Hepatocyte (in vitro differentiated cells): ENCODE results near the gene OR52H1. TPM values are rescaled to one million over a fixed set of nuclear protein-coding genes. Genes with fewer than 3 reads are reported as not detected.

ENCODE experiments used
- DNase-seq: peaks from one replicate; pipeline ENCODE4 v3.0.0-alpha.2; 2016; ENCODE audit warnings: low spot score
- H2AFZ ChIP-seq: fragments of 200-600 bp; sonication (generic); 2 replicates; pipeline ENCODE4 v1.6.0; 2016; ENCODE audit warnings: antibody characterized with exemption, mild to moderate bottlenecking
- H3K27ac ChIP-seq: fragments of 200-600 bp; sonication (generic); 2 replicates; pipeline ENCODE4 v1.5.1; 2016; ENCODE audit warnings: mild to moderate bottlenecking
- H3K27me3 ChIP-seq: fragments of 200-600 bp; sonication (generic); 2 replicates; pipeline ENCODE4 v1.6.1; 2016
- H3K36me3 ChIP-seq: fragments of 200-600 bp; sonication (generic); replicated peaks from 2 replicates; pipeline ENCODE4 v1.5.1; 2016; ENCODE audit warnings: low read depth; ENCODE audit not compliant: insufficient read depth
- H3K4me1 ChIP-seq: fragments of 200-600 bp; sonication (generic); 2 replicates; pipeline ENCODE4 v1.5.1; 2016; ENCODE audit warnings: mild to moderate bottlenecking, moderate library complexity; ENCODE audit not compliant: insufficient read depth
- H3K4me2 ChIP-seq: fragments of 200-600 bp; sonication (generic); 2 replicates; pipeline ENCODE4 v1.6.0; 2016
- H3K4me3 ChIP-seq: fragments of 200-600 bp; sonication (generic); 2 replicates; pipeline ENCODE4 v1.5.1; 2016; ENCODE audit warnings: mild to moderate bottlenecking
- H3K79me2 ChIP-seq: fragments of 200-600 bp; sonication (generic); 2 replicates; pipeline ENCODE4 v1.6.0; 2017; ENCODE audit warnings: mild to moderate bottlenecking
- H3K9me2 ChIP-seq: fragments of 200-600 bp; sonication (generic); replicated peaks from 2 replicates; pipeline ENCODE4 v1.6.0; 2017; ENCODE audit warnings: mild to moderate bottlenecking; ENCODE audit not compliant: insufficient read depth
- H3K9me3 ChIP-seq: fragments of 200-600 bp; sonication (generic); 2 replicates; pipeline ENCODE4 v1.5.1; 2016; ENCODE audit warnings: low read depth, mild to moderate bottlenecking
- H4K20me1 ChIP-seq: fragments of 200-600 bp; sonication (generic); 2 replicates; pipeline ENCODE4 v1.6.0; 2016; ENCODE audit warnings: mild to moderate bottlenecking; ENCODE audit not compliant: insufficient read depth, poor library complexity, severe bottlenecking
- CTCF ChIP-seq: fragments of 200-600 bp; sonication (generic); IDR thresholded peaks from 2 replicates; pipeline ENCODE4 v1.5.1; 2016; ENCODE audit warnings: antibody characterized with exemption, mild to moderate bottlenecking; ENCODE audit not compliant: poor library complexity
- EZH2 ChIP-seq: fragments of 200-600 bp; sonication (generic); IDR thresholded peaks from 2 replicates; pipeline ENCODE4 v1.6.1; 2016; ENCODE audit warnings: antibody characterized with exemption, mild to moderate bottlenecking, borderline replicate concordance
- EZH2phosphoT487 ChIP-seq: fragments of 200-600 bp; sonication (generic); IDR thresholded peaks from one replicate; pipeline ENCODE4 v1.6.1; 2018; ENCODE audit warnings: antibody characterized with exemption, mild to moderate bottlenecking, low read depth, moderate library complexity; ENCODE audit not compliant: unreplicated experiment, severe bottlenecking
- WGBS: methylation state at CpG from one replicate; pipeline ENCODE4 v1.1.6; 2016; ENCODE audit warnings: low lambda C conversion rate; ENCODE audit errors: missing lambda C conversion rate; 5-methylcytosine and 5-hydroxymethylcytosine counted together
- polyA plus RNA-seq: library from polyadenylated mRNA; unstranded; fragments of >200 nt; fragmentation: Nextera tagmentation; extraction: Ambion mirVana; gene quantifications from 2 replicates; pipeline ENCODE4 v1.2.1, GENCODE V29; 2016
- total RNA-seq: library from RNA; depleted of rRNA; stranded (reverse); fragments of >200 nt; gene quantifications from 2 replicates; pipeline ENCODE4 v1.2.3, GENCODE V29; 2014

The OR52H1 gene
- total and polyA plus RNA-seq, 2 experiments from 2014 or later = not detected

- Histone ChIP-seq H3K4me1 (no peaks in the 10 kb centered on the region), H3K9me3 (no peaks in the 10 kb centered on the region), H3K4me3 (no peak within 1 kb of the TSS), H3K79me2 (no peaks in the 10 kb centered on the region), H3K4me2 (no peak within 1 kb of the TSS), H3K36me3 (no peaks in the 10 kb centered on the region), H3K9me2 (no peaks in the 10 kb centered on the region), H3K27me3 (no peaks in the 10 kb centered on the region), H4K20me1 (no peaks in the 10 kb centered on the region), H3K27ac (no peak within 1 kb of the TSS), H2AFZ (no peak within 1 kb of the TSS)
- DNase-seq = no peak
- TF ChIP-seq EZH2 (no peak), EZH2phosphoT487 (no peak), CTCF (no peak)
- 90% methylated on average over 8 of the region's 8 CpGs for WGBS
Measured at GRCh38 chr11:5580577-5580976, 32.2 kb upstream of the OR52H1 start, which contains the start of gene OR52B6. Gene OR52B6 (plus strand): TSS chr11:5580877. CDS start chr11:5580877, 0 bp downstream.

GRCh38 chr11:5577101-5577500, 28.8 kb upstream of the OR52H1 start:
- no peaks in the 10 kb centered on the region for H4K20me1 ChIP-seq
- no peak overlapping the region for H2AFZ ChIP-seq
- no peaks in the 10 kb centered on the region for H3K36me3 ChIP-seq
- no peak for DNase-seq
- H3K9me3 ChIP-seq = no peaks in the 10 kb centered on the region
- no peaks in the 10 kb centered on the region for H3K4me1 ChIP-seq
- H3K27ac ChIP-seq = no peak overlapping the region
- TF ChIP-seq EZH2 = no peak
- TF ChIP-seq CTCF = no peak
- TF ChIP-seq EZH2phosphoT487 = no peak
- no peak overlapping the region for H3K4me2 ChIP-seq
- H3K9me2 ChIP-seq = no peaks in the 10 kb centered on the region
- H3K27me3 ChIP-seq = no peaks in the 10 kb centered on the region
- H3K4me3 ChIP-seq = no peak overlapping the region
- no peaks in the 10 kb centered on the region for H3K79me2 ChIP-seq

DNA sequence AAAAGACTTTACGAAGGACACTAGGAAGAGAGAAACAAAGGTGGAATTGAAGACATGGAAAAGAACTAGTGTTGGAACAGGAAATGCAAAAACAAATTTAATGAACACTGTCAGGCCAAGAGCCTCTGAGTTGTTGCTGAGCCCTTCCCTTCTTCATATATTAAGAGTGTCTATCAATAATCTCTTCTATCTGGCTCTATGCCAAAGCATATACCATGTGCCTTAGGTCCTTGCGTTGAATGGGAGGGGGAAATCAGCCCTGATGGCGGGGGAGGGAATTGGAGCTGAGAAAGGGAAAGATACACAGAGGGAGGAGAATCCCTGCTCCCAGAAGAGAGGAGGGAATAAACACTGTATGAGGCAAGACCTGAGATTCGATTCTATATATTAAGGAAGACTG, 26.8 kb upstream of the OR52H1 start:
- 82% methylated on average over 4 of the region's 4 CpGs for WGBS
- H3K4me1 ChIP-seq = no peaks in the 10 kb centered on the region
- no peak for DNase-seq
- no peaks in the 10 kb centered on the region for H4K20me1 ChIP-seq
- H2AFZ ChIP-seq = no peak overlapping the region
- no peak overlapping the region for H3K27ac ChIP-seq
- H3K79me2 ChIP-seq = no peaks in the 10 kb centered on the region
- no peaks in the 10 kb centered on the region for H3K9me3 ChIP-seq
- no peak overlapping the region for H3K4me2 ChIP-seq
- H3K36me3 ChIP-seq = no peaks in the 10 kb centered on the region
- no peaks in the 10 kb centered on the region for H3K27me3 ChIP-seq
- no peak overlapping the region for H3K4me3 ChIP-seq
- TF ChIP-seq EZH2 (no peak), CTCF (no peak), EZH2phosphoT487 (no peak)
- no peaks in the 10 kb centered on the region for H3K9me2 ChIP-seq

DNA sequence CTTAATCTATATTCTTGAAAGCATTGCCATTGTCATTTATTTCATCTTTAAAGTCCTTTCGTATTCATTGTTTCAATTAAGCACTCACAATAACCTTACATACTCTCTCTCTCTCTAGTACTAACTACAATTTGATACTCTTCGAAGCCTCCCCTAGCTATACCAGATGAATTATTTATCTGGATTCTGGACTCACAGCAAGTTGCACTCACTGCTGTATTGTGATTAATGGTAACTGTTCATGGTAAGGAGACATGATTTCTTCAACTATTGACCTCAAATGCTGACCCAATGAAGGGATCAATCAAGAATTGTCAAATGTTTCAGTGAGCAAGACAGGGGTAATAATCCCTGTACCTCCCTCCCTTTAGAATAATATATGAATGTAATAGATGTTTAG, 26.3 kb upstream of the OR52H1 start:
- DNase-seq = no peak
- H3K27me3 ChIP-seq = no peaks in the 10 kb centered on the region
- no peaks in the 10 kb centered on the region for H4K20me1 ChIP-seq
- no peaks in the 10 kb centered on the region for H3K79me2 ChIP-seq
- no peaks in the 10 kb centered on the region for H3K9me3 ChIP-seq
- WGBS = 95% methylated on average over 2 of the region's 2 CpGs
- H3K36me3 ChIP-seq = no peaks in the 10 kb centered on the region
- H3K4me1 ChIP-seq = no peaks in the 10 kb centered on the region
- H3K27ac ChIP-seq = no peak overlapping the region
- H2AFZ ChIP-seq = no peak overlapping the region
- no peak overlapping the region for H3K4me3 ChIP-seq
- TF ChIP-seq EZH2 (no peak), EZH2phosphoT487 (no peak), CTCF (no peak)
- no peak overlapping the region for H3K4me2 ChIP-seq
- H3K9me2 ChIP-seq = no peaks in the 10 kb centered on the region
